K562 (cell line): Measurements from ENCODE around the gene NELL1. TPM values are rescaled to one million over a fixed set of nuclear protein-coding genes. Genes with fewer than 3 reads are reported as not detected.

ENCODE experiments used
- ATAC-seq: fragments of 200-7000 bp; cut with Tn5 transposase; 3 replicates; pipeline ENCODE4 v1.9.1; 2020; ENCODE audit warnings: moderate library complexity
- BruUV-seq: library from RNA; stranded (reverse); fragments of 400-500 nt; replicated peaks from 2 replicates; lab custom pipeline; 2021; lab: Mats Ljungman, UMichigan
- CTCF ChIA-PET: fragments of 300-600 bp; formaldehyde crosslinking; extraction: SDS; loops from one replicate; lab custom pipeline; 2021; ENCODE audit warnings: low intra/inter-chr PET ratio; lab: Yijun Ruan, JAX
- POLR2A ChIA-PET: fragments of 300-600, 350-650 bp; sonication (Branson Sonifier 250); formaldehyde crosslinking; extraction: SDS; loops from one replicate; lab custom pipeline; 2021; ENCODE audit warnings: antibody characterized with exemption, inconsistent platforms; lab: Yijun Ruan, JAX
- DNase-seq, 4 experiments: peaks; one replicate each; pipeline versions ENCODE4 v3.0.0 to v3.0.0-alpha.2; 2011 to 2018; ENCODE audit warnings: low spot score in 3 of 4, mixed read lengths in 3 of 4; ENCODE audit errors: extremely low read depth in 1 of 4
- FAIRE-seq: peaks from 2 replicates; lab custom pipeline; 2011; peaks lifted over from hg19 to GRCh38; lab: Jason Lieb, UNC
- H2AFZ ChIP-seq: 2 replicates; pipeline ENCODE4 v1.6.0; 2011; ENCODE audit warnings: low read depth, low read length, control low read depth, inconsistent platforms
- H3K27ac ChIP-seq: fragments of 200-600 bp; 3 replicates; pipeline ENCODE4 v1.8.0; 2011; ENCODE audit warnings: low read depth, mild to moderate bottlenecking, control low read depth, inconsistent platforms, low read length, moderate library complexity, mixed read lengths; ENCODE audit errors: extremely low read depth
- H3K27me3 ChIP-seq, 2 experiments: fragments of 300-600 bp in 1 of 2; 2 replicates in 1 of 2; 3 replicates in 1 of 2; pipeline versions ENCODE4 v1.6.0 to v1.8.0; 2011; ENCODE audit warnings: inconsistent platforms in 2 of 2, low read length in 2 of 2, mild to moderate bottlenecking in 1 of 2, mixed read lengths in 1 of 2, moderate library complexity in 1 of 2; ENCODE audit not compliant: control insufficient read depth in 2 of 2, insufficient read depth in 2 of 2
- H3K36me3 ChIP-seq: fragments of 300-600 bp; 3 replicates; pipeline ENCODE4 v1.8.0; 2011; ENCODE audit warnings: mild to moderate bottlenecking, low read length, inconsistent platforms; ENCODE audit not compliant: control insufficient read depth, insufficient read depth
- H3K4me1 ChIP-seq, 2 experiments: fragments of 200-600 bp in 1 of 2; replicated peaks in 1 of 2; 2 replicates in 1 of 2; 3 replicates in 1 of 2; pipeline versions ENCODE4 v1.5.1 to v1.8.0; 2011; ENCODE audit warnings: inconsistent platforms in 2 of 2, low read length in 2 of 2, mild to moderate bottlenecking in 1 of 2, mixed read lengths in 1 of 2, moderate library complexity in 1 of 2; ENCODE audit not compliant: control insufficient read depth in 2 of 2, insufficient read depth in 2 of 2
- H3K4me2 ChIP-seq: 2 replicates; pipeline ENCODE4 v1.6.1; 2011; ENCODE audit warnings: low read length, control low read depth, inconsistent platforms, mixed read lengths; ENCODE audit not compliant: insufficient read depth
- H3K4me3 ChIP-seq: fragments of 200-600 bp; sonication (generic), shearing (Covaris generic); 2 replicates; pipeline ENCODE4 v1.5.1; 2016; ENCODE audit warnings: control low read depth, inconsistent platforms
- H3K79me2 ChIP-seq: fragments of 200-600 bp; 3 replicates; pipeline ENCODE4 v1.8.0; 2011; ENCODE audit warnings: low read length, inconsistent platforms; ENCODE audit not compliant: control insufficient read depth, insufficient read depth
- H3K9ac ChIP-seq, 2 experiments: 2 replicates each; pipeline versions ENCODE4 v1.6.0 to v1.6.1; 2011; ENCODE audit warnings: low read depth in 2 of 2, low read length in 2 of 2, control low read depth in 1 of 2, inconsistent platforms in 1 of 2, mild to moderate bottlenecking in 1 of 2, mixed read lengths in 1 of 2; ENCODE audit not compliant: insufficient read depth in 1 of 2
- H3K9me1 ChIP-seq: one replicate; pipeline ENCODE4 v1.6.0; 2011; ENCODE audit warnings: inconsistent platforms, mild to moderate bottlenecking, low read length, moderate library complexity; ENCODE audit not compliant: control insufficient read depth, insufficient read depth
- H3K9me3 ChIP-seq: replicated peaks from 2 replicates; pipeline ENCODE4 v1.5.1; 2011; ENCODE audit warnings: low read depth, low read length, inconsistent platforms; ENCODE audit not compliant: control insufficient read depth, insufficient read depth
- H4K20me1 ChIP-seq: replicated peaks from 2 replicates; pipeline ENCODE4 v1.6.1; 2011; ENCODE audit warnings: low read length, inconsistent platforms, mixed read lengths; ENCODE audit not compliant: control insufficient read depth, insufficient read depth
- ASH1L ChIP-seq: fragments of 450-650 bp; IDR thresholded peaks from 2 replicates; pipeline ENCODE4 v1.6.1; 2018; ENCODE audit warnings: borderline replicate concordance, mild to moderate bottlenecking, low read depth; ENCODE audit not compliant: partially characterized antibody
- CBX3 ChIP-seq, 2 experiments: IDR thresholded peaks; 1 replicate in 1 of 2; 2 replicates in 1 of 2; pipeline ENCODE4 v1.6.1; 2012; ENCODE audit warnings: inconsistent platforms in 2 of 2, low read length in 2 of 2, borderline replicate concordance in 1 of 2, control low read depth in 1 of 2
- EP300 ChIP-seq: IDR thresholded peaks from 2 replicates; pipeline ENCODE4 v1.6.1; 2012; ENCODE audit warnings: low read length, improper control_type of control experiment
- FOXP1 ChIP-seq: sonication (generic); formaldehyde crosslinking; IDR thresholded peaks from 2 replicates; pipeline ENCODE4 v1.8.0; 2022; ENCODE audit warnings: mild to moderate bottlenecking, missing genetic modification reagents
- GTF2E2 ChIP-seq: fragments of 200-800 bp; sonication (Bioruptor generic); IDR thresholded peaks from 2 replicates; pipeline ENCODE4 v1.6.1; 2016; ENCODE audit warnings: missing genetic modification characterization, missing compliant biosample characterization
- GTF3C2 ChIP-seq: IDR thresholded peaks from 3 replicates; pipeline ENCODE4 v1.6.1; 2011; ENCODE audit warnings: borderline replicate concordance, mild to moderate bottlenecking, moderate library complexity; ENCODE audit not compliant: insufficient read length; ENCODE audit errors: extremely low read depth
- MAFF ChIP-seq: IDR thresholded peaks from 2 replicates; pipeline ENCODE4 v1.6.1; 2012; ENCODE audit warnings: low read length, improper control_type of control experiment
- MTF1 ChIP-seq: fragments of 250-450 bp; sonication (Bioruptor Pico); IDR thresholded peaks from 2 replicates; pipeline ENCODE4 v1.9.0; 2021; ENCODE audit warnings: moderate library complexity, mild to moderate bottlenecking, inconsistent platforms, borderline replicate concordance
- OTX1 ChIP-seq: fragments of 450-650 bp; formaldehyde crosslinking; IDR thresholded peaks from 2 replicates; pipeline ENCODE4 v1.4.0; 2022; ENCODE audit warnings: mild to moderate bottlenecking
- PTRF ChIP-seq: fragments of 450-650 bp; IDR thresholded peaks from 2 replicates; pipeline ENCODE4 v1.6.1; 2016; ENCODE audit warnings: mild to moderate bottlenecking, missing genetic modification characterization, missing compliant biosample characterization
- RFX5 ChIP-seq: IDR thresholded peaks from 2 replicates; pipeline ENCODE4 v1.6.1; 2011; ENCODE audit warnings: low read depth, mild to moderate bottlenecking, improper control_type of control experiment, low read length
- RHOXF2B ChIP-seq: fragments of 250-450 bp; sonication (Bioruptor Pico); conservative IDR thresholded peaks from 2 replicates; pipeline ENCODE4 v1.5.1; 2021
- SAFB ChIP-seq: fragments of 200-400 bp; formaldehyde crosslinking; IDR thresholded peaks from 2 replicates; pipeline ENCODE4 v1.6.1; 2017; ENCODE audit warnings: low read depth, low read length, borderline replicate concordance
- SMAD3 ChIP-seq: fragments of 450-650 bp; formaldehyde crosslinking; conservative IDR thresholded peaks from 2 replicates; pipeline ENCODE4 v1.4.0; 2020; ENCODE audit warnings: mild to moderate bottlenecking
- TRIM24 ChIP-seq, 2 experiments: fragments of 450-650 bp; IDR thresholded peaks; 2 replicates each; pipeline ENCODE4 v1.6.1; 2016
- ZNF12 ChIP-seq: sonication (generic); formaldehyde crosslinking; IDR thresholded peaks from 2 replicates; pipeline ENCODE4 v1.4.0; 2020; ENCODE audit warnings: mild to moderate bottlenecking, missing genetic modification reagents
- ZNF316 ChIP-seq: fragments of 450-650 bp; IDR thresholded peaks from 2 replicates; pipeline ENCODE4 v1.6.1; 2016
- WGBS: fragments of 100-300 bp; shearing (Covaris generic); methylation state at CpG from one replicate; pipeline ENCODE4 v1.1.6; 2016; ENCODE audit warnings: low coverage, mixed read lengths; ENCODE audit not compliant: insufficient coverage; ENCODE audit errors: missing lambda C conversion rate; 5-methylcytosine and 5-hydroxymethylcytosine counted together
- in situ Hi-C: fragments of 300-500 bp; cut with MboI; formaldehyde crosslinking; loops from 4 replicates; pipeline ENCODE4 v1.15.0; 2018; ENCODE audit warnings: inconsistent platforms, mixed read lengths
- intact Hi-C: fragments of 100-400 bp; cut with micrococcal nuclease; formaldehyde crosslinking; loops from 2 replicates; pipeline ENCODE4 v1.14.2; 2022
- polyA plus RNA-seq, 8 experiments: library from polyadenylated mRNA; depleted of rRNA in 4 of 8; stranded (reverse) in 5 of 8; unstranded in 3 of 8; fragments of >200 nt; fragmentation: Nextera tagmentation in 2 of 8; fragmentation: Illumina TruSeq in 1 of 8; extraction: Ambion mirVana in 2 of 8; extraction: Trizol in 1 of 8; gene quantifications; 2 replicates each; pipeline versions ENCODE4 v1.2.1 to v1.2.3, GENCODE V29; 2011 to 2014; ENCODE audit warnings: inconsistent platforms in 1 of 8, missing spikeins in 1 of 8
- total RNA-seq, 7 experiments: library from RNA; depleted of rRNA in 6 of 7; stranded (reverse); fragments of >200 nt in 6 of 7; fragmentation: Illumina TruSeq in 2 of 7; extraction: Trizol in 2 of 7; gene quantifications; 2 replicates each; pipeline versions ENCODE4 v1.2.1 to v1.2.3, GENCODE V29; 2011 to 2021; ENCODE audit warnings: low replicate concordance in 1 of 7

Gene NELL1
- total and polyA plus RNA-seq, 9 of the 15 experiments (the other 6 are each of a cell fraction or from before 2014, with no cell fraction given) = not detected

- Histone ChIP-seq H3K4me2 (no peak overlapping the region), H3K9me3 (no peaks in the 10 kb centered on the region), H4K20me1 (no peaks in the 10 kb centered on the region), H3K9ac (no peak overlapping the region), H3K9me1 (no peaks in the 10 kb centered on the region), H2AFZ (no peak overlapping the region), H3K27me3 (no peaks in the 10 kb centered on the region), H3K36me3 (no peaks in the 10 kb centered on the region), H3K27ac (no peak overlapping the region), H3K79me2 (no peaks in the 10 kb centered on the region), H3K4me3 (no peak overlapping the region), H3K4me1 (no peaks in the 10 kb centered on the region)
- POLR2A ChIA-PET = no interaction called here
- no peak for DNase-seq
- in situ Hi-C loops (no loop called here), intact Hi-C loops (no loop called here)
- TF ChIP-seq SMAD3 = no peak
- no TSS peak for BruUV-seq
- 0% methylated on average over 1 of the region's 1 CpG for WGBS
- CTCF ChIA-PET = no interaction called here
- ATAC-seq = no peak
- no peak for FAIRE-seq
Observed at GRCh38 chr11:21465203-21465602, 795.8 kb downstream of the NELL1 start.

GRCh38 chr11:21465920-21466319 lies 796.5 kb downstream of the NELL1 start:
- no peak for FAIRE-seq
- no peaks in the 10 kb centered on the region for H3K79me2 ChIP-seq
- H3K9me3 ChIP-seq = no peaks in the 10 kb centered on the region
- ATAC-seq = no peak
- no peaks in the 10 kb centered on the region for H3K36me3 ChIP-seq
- WGBS = 0% methylated on average over 4 of the region's 4 CpGs
- no peak overlapping the region for H2AFZ ChIP-seq
- ChIA-PET POLR2A (no interaction called here), CTCF (no interaction called here)
- H3K4me3 ChIP-seq = no peak overlapping the region
- no peaks in the 10 kb centered on the region for H3K4me1 ChIP-seq
- intact Hi-C loops (no loop called here), in situ Hi-C loops (no loop called here)
- H3K9ac ChIP-seq = no peak overlapping the region
- no peak overlapping the region for H3K27ac ChIP-seq
- no peaks in the 10 kb centered on the region for H3K27me3 ChIP-seq
- no peak overlapping the region for H3K4me2 ChIP-seq
- DNase-seq = no peak
- BruUV-seq = no TSS peak
- no peaks in the 10 kb centered on the region for H4K20me1 ChIP-seq
- no peaks in the 10 kb centered on the region for H3K9me1 ChIP-seq
- TF ChIP-seq FOXP1 (CRISPR knock-in tag) = no peak
- TF ChIP-seq GTF2E2 (tag) = no peak
- no peak for TF ChIP-seq RHOXF2B (CRISPR knock-in tag)
- TF ChIP-seq RFX5 = no peak
- no peak for TF ChIP-seq MAFF
- TF ChIP-seq PTRF (tag) = no peak
- no peak for TF ChIP-seq ZNF12
- TF ChIP-seq GTF3C2 = no peak
- TF ChIP-seq EP300 = no peak
- TF ChIP-seq SAFB = no peak
- TF ChIP-seq ZNF316 = no peak
- no peak for TF ChIP-seq OTX1 (CRISPR knock-in tag)
- TF ChIP-seq CBX3 (IDR thresholded peaks at IDR 0.05; ENCODE audit: borderline replicate concordance in 1 of 2, low read length in 2 of 2) = no peak
- TF ChIP-seq MTF1 = no peak
- no peak for TF ChIP-seq TRIM24 (IDR thresholded peaks at IDR 0.05)
- TF ChIP-seq ASH1L = no peak
